WTC11 (cell line): Measurements from ENCODE around the gene TMEM165. TPM values are rescaled to one million over a fixed set of nuclear protein-coding genes. Genes with fewer than 3 reads are reported as not detected.

Experiments used
- ATF6 ChIP-seq: sonication (generic); formaldehyde crosslinking; IDR thresholded peaks from 2 replicates; pipeline ENCODE4 v1.8.1; 2023; ENCODE audit warnings: mild to moderate bottlenecking, missing genetic modification reagents
- CBFB ChIP-seq: sonication (generic); formaldehyde crosslinking; IDR thresholded peaks from 2 replicates; pipeline ENCODE4 v1.8.1; 2022; ENCODE audit warnings: mild to moderate bottlenecking, low read depth, missing genetic modification reagents
- E2F5 ChIP-seq: sonication (generic); formaldehyde crosslinking; IDR thresholded peaks from 2 replicates; pipeline ENCODE4 v1.8.1; 2022; ENCODE audit warnings: mild to moderate bottlenecking, moderate library complexity, missing genetic modification reagents
- FOXJ3 ChIP-seq: sonication (generic); formaldehyde crosslinking; IDR thresholded peaks from 2 replicates; pipeline ENCODE4 v1.9.0; 2021; ENCODE audit warnings: missing genetic modification reagents, mild to moderate bottlenecking, borderline replicate concordance
- FOXP1 ChIP-seq: sonication (generic); formaldehyde crosslinking; IDR thresholded peaks from 2 replicates; pipeline ENCODE4 v1.8.0; 2022; ENCODE audit warnings: missing genetic modification reagents, mild to moderate bottlenecking, moderate library complexity, borderline replicate concordance
- GRHL2 ChIP-seq: fragments of 250-450 bp; sonication (Bioruptor Pico); IDR thresholded peaks from 2 replicates; pipeline ENCODE4 v1.8.0; 2022; ENCODE audit warnings: mild to moderate bottlenecking, moderate library complexity; ENCODE audit not compliant: insufficient replicate concordance, severe bottlenecking
- JAZF1 ChIP-seq: fragments of 250-450 bp; sonication (Bioruptor Pico); IDR thresholded peaks from 2 replicates; pipeline ENCODE4 v1.9.0; 2021; ENCODE audit warnings: moderate library complexity, mild to moderate bottlenecking, inconsistent platforms
- NFATC4 ChIP-seq: fragments of 250-450 bp; sonication (Bioruptor Pico); IDR thresholded peaks from 2 replicates; pipeline ENCODE4 v1.9.0; 2021; ENCODE audit warnings: mild to moderate bottlenecking
- NFYB ChIP-seq: sonication (generic); formaldehyde crosslinking; conservative IDR thresholded peaks from 2 replicates; pipeline ENCODE4 v1.8.0; 2022; ENCODE audit warnings: low read depth, missing genetic modification reagents
- OVOL2 ChIP-seq: fragments of 250-450 bp; sonication (Bioruptor Pico); IDR thresholded peaks from 2 replicates; pipeline ENCODE4 v1.9.0; 2021; ENCODE audit warnings: mild to moderate bottlenecking, borderline replicate concordance
- RORB ChIP-seq: fragments of 250-450 bp; sonication (Bioruptor Pico); IDR thresholded peaks from 2 replicates; pipeline ENCODE4 v1.9.0; 2021; ENCODE audit warnings: mild to moderate bottlenecking
- SOX15 ChIP-seq: fragments of 250-450 bp; sonication (Bioruptor Pico); IDR thresholded peaks from 2 replicates; pipeline ENCODE4 v1.9.0; 2021; ENCODE audit warnings: mild to moderate bottlenecking
- TP53 ChIP-seq: sonication (generic); formaldehyde crosslinking; IDR thresholded peaks from 2 replicates; pipeline ENCODE4 v1.8.1; 2023; ENCODE audit warnings: mild to moderate bottlenecking, missing genetic modification reagents
- ZNF317 ChIP-seq: sonication (generic); formaldehyde crosslinking; IDR thresholded peaks from 2 replicates; pipeline ENCODE4 v1.8.1; 2023; ENCODE audit warnings: low read depth, mild to moderate bottlenecking, moderate library complexity, missing genetic modification reagents, borderline replicate concordance
- ZNF423 ChIP-seq: fragments of 250-450 bp; sonication (Bioruptor Pico); IDR thresholded peaks from 2 replicates; pipeline ENCODE4 v2.1.2; 2022; ENCODE audit warnings: mild to moderate bottlenecking, moderate library complexity
- ZSCAN18 ChIP-seq: fragments of 250-450 bp; sonication (Bioruptor Pico); IDR thresholded peaks from 2 replicates; pipeline ENCODE4 v2.1.2; 2022; ENCODE audit warnings: mild to moderate bottlenecking, moderate library complexity
- total RNA-seq: library from RNA; stranded (reverse); gene quantifications from 3 replicates; pipeline ENCODE4 v1.2.3, GENCODE V29; 2021
- TF ChIP-seq, protein P1 (sequence below): sonication (generic); formaldehyde crosslinking; IDR thresholded peaks from 2 replicates; pipeline ENCODE4 v1.8.1; 2022; ENCODE audit warnings: mild to moderate bottlenecking, missing genetic modification reagents, moderate library complexity, borderline replicate concordance
- TF ChIP-seq, protein P2 (sequence below): sonication (generic); formaldehyde crosslinking; IDR thresholded peaks from 2 replicates; pipeline ENCODE4 v1.8.1; 2023; ENCODE audit warnings: mild to moderate bottlenecking, missing genetic modification reagents, borderline replicate concordance
- TF ChIP-seq, protein P3 (sequence below): sonication (generic); formaldehyde crosslinking; IDR thresholded peaks from 2 replicates; pipeline ENCODE4 v1.8.0; 2023; ENCODE audit warnings: missing genetic modification reagents
- TF ChIP-seq, protein P4 (sequence below): sonication (generic); formaldehyde crosslinking; IDR thresholded peaks from 2 replicates; pipeline ENCODE4 v1.8.1; 2023; ENCODE audit warnings: mild to moderate bottlenecking, moderate library complexity, missing genetic modification reagents
- TF ChIP-seq, protein P5 (sequence below): sonication (generic); formaldehyde crosslinking; IDR thresholded peaks from 2 replicates; pipeline ENCODE4 v1.8.0; 2023; ENCODE audit warnings: missing genetic modification reagents, mild to moderate bottlenecking, borderline replicate concordance

Gene TMEM165
- total RNA-seq, 1 experiment from 2014 or later = 88.6 TPM

- TF ChIP-seq NFYB (CRISPR knock-in tag) (no peak), ZNF317 (peak; percentile 34; the same call in 1 of the 2 replicates), ZNF423 (CRISPR knock-in tag) (peak; percentile 53), ZSCAN18 (CRISPR knock-in tag) (no peak), GRHL2 (CRISPR knock-in tag) (no peak), CBFB (CRISPR knock-in tag) (no peak), RORB (CRISPR knock-in tag) (no peak), SOX15 (no peak), TP53 (CRISPR knock-in tag) (no peak), NFATC4 (CRISPR knock-in tag) (no peak), E2F5 (CRISPR knock-in tag) (peak; percentile 88), ATF6 (CRISPR knock-in tag) (no peak), FOXJ3 (CRISPR knock-in tag) (no peak), OVOL2 (CRISPR knock-in tag) (no peak), FOXP1 (CRISPR knock-in tag) (no peak; the same call in 1 of the 2 replicates), JAZF1 (CRISPR knock-in tag) (no peak)
- TF ChIP-seq, protein P1, sequence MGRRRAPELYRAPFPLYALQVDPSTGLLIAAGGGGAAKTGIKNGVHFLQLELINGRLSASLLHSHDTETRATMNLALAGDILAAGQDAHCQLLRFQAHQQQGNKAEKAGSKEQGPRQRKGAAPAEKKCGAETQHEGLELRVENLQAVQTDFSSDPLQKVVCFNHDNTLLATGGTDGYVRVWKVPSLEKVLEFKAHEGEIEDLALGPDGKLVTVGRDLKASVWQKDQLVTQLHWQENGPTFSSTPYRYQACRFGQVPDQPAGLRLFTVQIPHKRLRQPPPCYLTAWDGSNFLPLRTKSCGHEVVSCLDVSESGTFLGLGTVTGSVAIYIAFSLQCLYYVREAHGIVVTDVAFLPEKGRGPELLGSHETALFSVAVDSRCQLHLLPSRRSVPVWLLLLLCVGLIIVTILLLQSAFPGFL (CRISPR knock-in tag) = 0 out of 2 replicates have a peak, but pooled peaks have one; percentile 70
- TF ChIP-seq, protein P2, sequence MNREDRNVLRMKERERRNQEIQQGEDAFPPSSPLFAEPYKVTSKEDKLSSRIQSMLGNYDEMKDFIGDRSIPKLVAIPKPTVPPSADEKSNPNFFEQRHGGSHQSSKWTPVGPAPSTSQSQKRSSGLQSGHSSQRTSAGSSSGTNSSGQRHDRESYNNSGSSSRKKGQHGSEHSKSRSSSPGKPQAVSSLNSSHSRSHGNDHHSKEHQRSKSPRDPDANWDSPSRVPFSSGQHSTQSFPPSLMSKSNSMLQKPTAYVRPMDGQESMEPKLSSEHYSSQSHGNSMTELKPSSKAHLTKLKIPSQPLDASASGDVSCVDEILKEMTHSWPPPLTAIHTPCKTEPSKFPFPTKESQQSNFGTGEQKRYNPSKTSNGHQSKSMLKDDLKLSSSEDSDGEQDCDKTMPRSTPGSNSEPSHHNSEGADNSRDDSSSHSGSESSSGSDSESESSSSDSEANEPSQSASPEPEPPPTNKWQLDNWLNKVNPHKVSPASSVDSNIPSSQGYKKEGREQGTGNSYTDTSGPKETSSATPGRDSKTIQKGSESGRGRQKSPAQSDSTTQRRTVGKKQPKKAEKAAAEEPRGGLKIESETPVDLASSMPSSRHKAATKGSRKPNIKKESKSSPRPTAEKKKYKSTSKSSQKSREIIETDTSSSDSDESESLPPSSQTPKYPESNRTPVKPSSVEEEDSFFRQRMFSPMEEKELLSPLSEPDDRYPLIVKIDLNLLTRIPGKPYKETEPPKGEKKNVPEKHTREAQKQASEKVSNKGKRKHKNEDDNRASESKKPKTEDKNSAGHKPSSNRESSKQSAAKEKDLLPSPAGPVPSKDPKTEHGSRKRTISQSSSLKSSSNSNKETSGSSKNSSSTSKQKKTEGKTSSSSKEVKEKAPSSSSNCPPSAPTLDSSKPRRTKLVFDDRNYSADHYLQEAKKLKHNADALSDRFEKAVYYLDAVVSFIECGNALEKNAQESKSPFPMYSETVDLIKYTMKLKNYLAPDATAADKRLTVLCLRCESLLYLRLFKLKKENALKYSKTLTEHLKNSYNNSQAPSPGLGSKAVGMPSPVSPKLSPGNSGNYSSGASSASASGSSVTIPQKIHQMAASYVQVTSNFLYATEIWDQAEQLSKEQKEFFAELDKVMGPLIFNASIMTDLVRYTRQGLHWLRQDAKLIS (CRISPR knock-in tag) = no peak
- TF ChIP-seq, protein P3, sequence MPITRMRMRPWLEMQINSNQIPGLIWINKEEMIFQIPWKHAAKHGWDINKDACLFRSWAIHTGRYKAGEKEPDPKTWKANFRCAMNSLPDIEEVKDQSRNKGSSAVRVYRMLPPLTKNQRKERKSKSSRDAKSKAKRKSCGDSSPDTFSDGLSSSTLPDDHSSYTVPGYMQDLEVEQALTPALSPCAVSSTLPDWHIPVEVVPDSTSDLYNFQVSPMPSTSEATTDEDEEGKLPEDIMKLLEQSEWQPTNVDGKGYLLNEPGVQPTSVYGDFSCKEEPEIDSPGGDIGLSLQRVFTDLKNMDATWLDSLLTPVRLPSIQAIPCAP = peak; percentile 54; the same call in 1 of the 2 replicates
- TF ChIP-seq, protein P4, sequence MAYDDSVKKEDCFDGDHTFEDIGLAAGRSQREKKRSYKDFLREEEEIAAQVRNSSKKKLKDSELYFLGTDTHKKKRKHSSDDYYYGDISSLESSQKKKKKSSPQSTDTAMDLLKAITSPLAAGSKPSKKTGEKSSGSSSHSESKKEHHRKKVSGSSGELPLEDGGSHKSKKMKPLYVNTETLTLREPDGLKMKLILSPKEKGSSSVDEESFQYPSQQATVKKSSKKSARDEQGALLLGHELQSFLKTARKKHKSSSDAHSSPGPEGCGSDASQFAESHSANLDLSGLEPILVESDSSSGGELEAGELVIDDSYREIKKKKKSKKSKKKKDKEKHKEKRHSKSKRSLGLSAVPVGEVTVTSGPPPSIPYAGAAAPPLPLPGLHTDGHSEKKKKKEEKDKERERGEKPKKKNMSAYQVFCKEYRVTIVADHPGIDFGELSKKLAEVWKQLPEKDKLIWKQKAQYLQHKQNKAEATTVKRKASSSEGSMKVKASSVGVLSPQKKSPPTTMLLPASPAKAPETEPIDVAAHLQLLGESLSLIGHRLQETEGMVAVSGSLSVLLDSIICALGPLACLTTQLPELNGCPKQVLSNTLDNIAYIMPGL (CRISPR knock-in tag) = peak; percentile 99
- TF ChIP-seq, protein P5, sequence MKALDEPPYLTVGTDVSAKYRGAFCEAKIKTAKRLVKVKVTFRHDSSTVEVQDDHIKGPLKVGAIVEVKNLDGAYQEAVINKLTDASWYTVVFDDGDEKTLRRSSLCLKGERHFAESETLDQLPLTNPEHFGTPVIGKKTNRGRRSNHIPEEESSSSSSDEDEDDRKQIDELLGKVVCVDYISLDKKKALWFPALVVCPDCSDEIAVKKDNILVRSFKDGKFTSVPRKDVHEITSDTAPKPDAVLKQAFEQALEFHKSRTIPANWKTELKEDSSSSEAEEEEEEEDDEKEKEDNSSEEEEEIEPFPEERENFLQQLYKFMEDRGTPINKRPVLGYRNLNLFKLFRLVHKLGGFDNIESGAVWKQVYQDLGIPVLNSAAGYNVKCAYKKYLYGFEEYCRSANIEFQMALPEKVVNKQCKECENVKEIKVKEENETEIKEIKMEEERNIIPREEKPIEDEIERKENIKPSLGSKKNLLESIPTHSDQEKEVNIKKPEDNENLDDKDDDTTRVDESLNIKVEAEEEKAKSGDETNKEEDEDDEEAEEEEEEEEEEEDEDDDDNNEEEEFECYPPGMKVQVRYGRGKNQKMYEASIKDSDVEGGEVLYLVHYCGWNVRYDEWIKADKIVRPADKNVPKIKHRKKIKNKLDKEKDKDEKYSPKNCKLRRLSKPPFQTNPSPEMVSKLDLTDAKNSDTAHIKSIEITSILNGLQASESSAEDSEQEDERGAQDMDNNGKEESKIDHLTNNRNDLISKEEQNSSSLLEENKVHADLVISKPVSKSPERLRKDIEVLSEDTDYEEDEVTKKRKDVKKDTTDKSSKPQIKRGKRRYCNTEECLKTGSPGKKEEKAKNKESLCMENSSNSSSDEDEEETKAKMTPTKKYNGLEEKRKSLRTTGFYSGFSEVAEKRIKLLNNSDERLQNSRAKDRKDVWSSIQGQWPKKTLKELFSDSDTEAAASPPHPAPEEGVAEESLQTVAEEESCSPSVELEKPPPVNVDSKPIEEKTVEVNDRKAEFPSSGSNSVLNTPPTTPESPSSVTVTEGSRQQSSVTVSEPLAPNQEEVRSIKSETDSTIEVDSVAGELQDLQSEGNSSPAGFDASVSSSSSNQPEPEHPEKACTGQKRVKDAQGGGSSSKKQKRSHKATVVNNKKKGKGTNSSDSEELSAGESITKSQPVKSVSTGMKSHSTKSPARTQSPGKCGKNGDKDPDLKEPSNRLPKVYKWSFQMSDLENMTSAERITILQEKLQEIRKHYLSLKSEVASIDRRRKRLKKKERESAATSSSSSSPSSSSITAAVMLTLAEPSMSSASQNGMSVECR (CRISPR knock-in tag) = no peak
Observed at GRCh38 chr4:55345980-55346850, 49.5 kb upstream of the TMEM165 start, which contains the start of gene SRD5A3 (continued).
